ENCODE results near the gene LCN10. TPM values are rescaled to one million over a fixed set of nuclear protein-coding genes. Genes with fewer than 3 reads are reported as not detected.

The LCN10 gene
- 0.15 TPM in 1 of 2 replicates, not detected in the other for total RNA-seq (2014; rRNA removed; shearing (Covaris generic))

GRCh38 chr9:136742591-136743391 is at the start of gene LCN10:
LCN10 (minus strand) TSS chr9:136742940; CDS start chr9:136742903, 37 bp downstream.

GRCh38 chr9:136790640-136791515 is 48.1 kb upstream of the LCN10 start, which contains the start of gene TMEM141:
TMEM141 (plus strand) TSS chr9:136791344; CDS start chr9:136791371, 27 bp downstream.

GRCh38 chr9:136764301-136764891 is 21.7 kb upstream of the LCN10 start, which contains the start of gene LCN15:
LCN15 (minus strand) TSS chr9:136764518; CDS start chr9:136764488, 30 bp downstream.

GRCh38 chr9:136748201-136748600 is 5.5 kb upstream of the LCN10 start, which contains the start of gene LCN6:
LCN6 (minus strand) TSS chr9:136748525; CDS start chr9:136748483, 42 bp downstream.

GRCh38 chr9:136711751-136712689 is 30.7 kb downstream of the LCN10 start, which contains the start of gene DIPK1B:
DIPK1B (plus strand) TSS chr9:136712572; CDS start chr9:136712666, 94 bp downstream.

Small RNAs within 50 kb of the gene (small RNA-seq; reads per million reads assigned to genes)
- gene ATP6V1G1P3 (not detected), gene MIR6722 (not detected)

Other genes starting within 250 kb of the LCN10 start
- gene NOTCH1, start 196.9 kb downstream of the LCN10 start, total RNA-seq (2014; rRNA removed; shearing (Covaris generic)) = 18.7 and 24.1 TPM in 2 replicates
- gene EGFL7, start 80.0 kb downstream of the LCN10 start, total RNA-seq (2014; rRNA removed; shearing (Covaris generic)) = 21.5 and 22.0 TPM in 2 replicates
- 56.8 and 57.1 TPM in 2 replicates for gene AGPAT2, start 55.5 kb downstream of the LCN10 start, total RNA-seq (2014; rRNA removed; shearing (Covaris generic))
- 12.7 and 16.4 TPM in 2 replicates for gene DIPK1B, start 30.4 kb downstream of the LCN10 start, total RNA-seq (2014; rRNA removed; shearing (Covaris generic))
- gene LCN6, start 5.6 kb upstream of the LCN10 start, total RNA-seq (2014; rRNA removed; shearing (Covaris generic)) = not detected in 2 replicates
- not detected in 2 replicates for gene LCN8, start 15.3 kb upstream of the LCN10 start, total RNA-seq (2014; rRNA removed; shearing (Covaris generic))
- not detected in 2 replicates for gene LCN15, start 21.6 kb upstream of the LCN10 start, total RNA-seq (2014; rRNA removed; shearing (Covaris generic))
- gene TMEM141, start 48.4 kb upstream of the LCN10 start, total RNA-seq (2014; rRNA removed; shearing (Covaris generic)) = 97.1 and 113 TPM in 2 replicates
- gene CCDC183, start 53.4 kb upstream of the LCN10 start, total RNA-seq (2014; rRNA removed; shearing (Covaris generic)) = 0.13 TPM in 1 of 2 replicates, not detected in the other
- 57.9 and 69.5 TPM in 2 replicates for gene RABL6, start 65.0 kb upstream of the LCN10 start, total RNA-seq (2014; rRNA removed; shearing (Covaris generic))
- 3.0 and 4.7 TPM in 2 replicates for gene AJM1, start 99.5 kb upstream of the LCN10 start, total RNA-seq (2014; rRNA removed; shearing (Covaris generic))
- gene PHPT1, start 106.5 kb upstream of the LCN10 start, total RNA-seq (2014; rRNA removed; shearing (Covaris generic)) = 153 and 181 TPM in 2 replicates
- 3.6 TPM in 2 replicates for gene MAMDC4, start 109.4 kb upstream of the LCN10 start, total RNA-seq (2014; rRNA removed; shearing (Covaris generic))
- 542 and 544 TPM in 2 replicates for gene EDF1, start 123.4 kb upstream of the LCN10 start, total RNA-seq (2014; rRNA removed; shearing (Covaris generic))
- gene TRAF2, start 143.6 kb upstream of the LCN10 start, total RNA-seq (2014; rRNA removed; shearing (Covaris generic)) = 17.4 and 23.1 TPM in 2 replicates
- gene FBXW5, start 201.8 kb upstream of the LCN10 start, total RNA-seq (2014; rRNA removed; shearing (Covaris generic)) = 108 and 131 TPM in 2 replicates
- not detected in 2 replicates for gene C8G, start 202.3 kb upstream of the LCN10 start, total RNA-seq (2014; rRNA removed; shearing (Covaris generic))
- 1.1 TPM in 1 of 2 replicates, not detected in the other for gene LCN12, start 209.3 kb upstream of the LCN10 start, total RNA-seq (2014; rRNA removed; shearing (Covaris generic))
- 1.4 TPM in 1 of 2 replicates, not detected in the other for gene PTGDS, start 234.6 kb upstream of the LCN10 start, total RNA-seq (2014; rRNA removed; shearing (Covaris generic))
- not detected in 2 replicates for gene LCNL1, start 240.1 kb upstream of the LCN10 start, total RNA-seq (2014; rRNA removed; shearing (Covaris generic))
- 93.9 and 103 TPM in 2 replicates for gene PAXX, start 249.5 kb upstream of the LCN10 start, total RNA-seq (2014; rRNA removed; shearing (Covaris generic))